Measurements from ENCODE around the gene PLCG2. TPM values are rescaled to one million over a fixed set of nuclear protein-coding genes. Genes with fewer than 3 reads are reported as not detected.
A peak's percentile ranks its signal among the peaks of the same experiment; 100 is the strongest.
"Not testable (repeated sequence)": the region's sequence is repeated elsewhere in the genome, so short reads cannot be mapped to it uniquely, and the experiment has no call there.

Gene PLCG2
- polyA plus RNA-seq (ENCODE audit: insufficient read length), result 64.1 TPM
- long read RNA-seq, donor 1, full-length matches to known transcripts, result 2 of 2 reads
- long read RNA-seq, donor 1, partial matches to known transcripts, result 0 of 2 reads
- long read RNA-seq, donor 1, other reads (novel, unspliced or antisense), result 0 of 2 reads
- long read RNA-seq, donor 2, full-length matches to known transcripts, result 2 of 2 reads
- long read RNA-seq, donor 2, partial matches to known transcripts, result 0 of 2 reads
- long read RNA-seq, donor 2, other reads (novel, unspliced or antisense), result 0 of 2 reads
- long read RNA-seq, donor 3, full-length matches to known transcripts, result 1 of 14 reads
- long read RNA-seq, donor 3, partial matches to known transcripts, result 13 of 14 reads
- long read RNA-seq, donor 3, other reads (novel, unspliced or antisense), result 0 of 14 reads
- long read RNA-seq, donor 4, result 0 reads
- long read RNA-seq, donor 5, full-length matches to known transcripts, result 3 of 3 reads
- long read RNA-seq, donor 5, partial matches to known transcripts, result 0 of 3 reads
- long read RNA-seq, donor 5, other reads (novel, unspliced or antisense), result 0 of 3 reads
- long read RNA-seq, donor 6, full-length matches to known transcripts, result 2 of 2 reads
- long read RNA-seq, donor 6, partial matches to known transcripts, result 0 of 2 reads
- long read RNA-seq, donor 6, other reads (novel, unspliced or antisense), result 0 of 2 reads
- long read RNA-seq, donor 7, full-length matches to known transcripts, result 1 of 1 reads
- long read RNA-seq, donor 7, partial matches to known transcripts, result 0 of 1 reads
- long read RNA-seq, donor 7, other reads (novel, unspliced or antisense), result 0 of 1 reads
- long read RNA-seq, donor 8, partial matches to known transcripts, result 0 of 1 reads
- long read RNA-seq, donor 8, other reads (novel, unspliced or antisense), result 0 of 1 reads

DNA sequence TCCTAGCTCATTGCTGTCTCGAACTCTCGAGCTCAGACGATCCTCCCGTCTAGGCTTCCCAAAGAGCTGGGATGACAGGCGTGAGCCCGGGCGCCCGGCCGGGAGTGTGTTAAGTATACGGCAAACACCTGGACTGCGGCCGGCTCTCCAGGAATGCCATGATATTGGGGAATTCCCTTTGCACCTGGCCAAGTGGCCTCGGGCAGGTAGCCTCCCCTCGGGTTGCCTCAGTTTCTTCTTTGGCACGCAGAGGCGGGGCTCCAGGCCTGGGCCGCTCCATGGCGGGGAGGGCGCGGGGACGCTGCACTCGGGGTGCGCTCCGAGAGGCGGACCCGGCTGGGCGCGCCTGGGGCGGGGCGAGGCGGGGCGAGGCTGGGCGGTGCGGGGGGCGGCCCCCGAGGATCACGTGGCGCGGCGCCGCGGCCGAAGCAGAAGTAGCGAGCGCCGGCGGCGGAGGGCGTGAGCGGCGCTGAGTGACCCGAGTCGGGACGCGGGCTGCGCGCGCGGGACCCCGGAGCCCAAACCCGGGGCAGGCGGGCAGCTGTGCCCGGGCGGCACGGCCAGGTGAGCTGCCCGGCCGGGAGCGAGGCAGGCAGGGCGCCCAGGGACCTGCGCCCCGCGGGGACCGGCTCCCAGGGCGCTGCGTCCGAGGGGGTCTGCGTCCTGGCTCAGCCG is at the start of gene PLCG2:
PLCG2 (plus strand) TSS at position 431 of the 675 bp plus-strand sequence. CDS start 6,699 bp downstream, outside the sequence.
- DNase-seq, result peak; percentile 66

DNA sequence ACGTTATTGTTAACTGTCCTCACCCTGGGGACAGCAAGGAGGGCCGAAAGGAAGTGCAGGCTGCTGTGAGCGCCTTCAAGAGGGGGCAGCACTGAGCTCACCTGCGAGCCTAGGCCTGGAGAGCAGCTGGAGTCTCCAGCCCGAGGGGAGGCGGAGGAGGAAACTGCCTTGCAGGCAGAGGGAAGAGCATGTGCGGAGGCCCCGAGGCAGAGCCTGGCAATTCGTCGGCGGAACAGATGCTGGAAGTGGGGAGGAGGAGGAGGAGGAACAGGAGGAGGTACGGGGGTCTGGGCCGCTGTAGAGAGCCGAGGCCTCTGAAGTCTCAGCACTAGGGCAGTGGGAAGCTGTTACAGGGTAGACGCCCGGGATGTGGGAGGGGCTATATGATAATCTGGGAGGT is 49.6 kb upstream of the PLCG2 start:
- DNase-seq, result no peak

DNA sequence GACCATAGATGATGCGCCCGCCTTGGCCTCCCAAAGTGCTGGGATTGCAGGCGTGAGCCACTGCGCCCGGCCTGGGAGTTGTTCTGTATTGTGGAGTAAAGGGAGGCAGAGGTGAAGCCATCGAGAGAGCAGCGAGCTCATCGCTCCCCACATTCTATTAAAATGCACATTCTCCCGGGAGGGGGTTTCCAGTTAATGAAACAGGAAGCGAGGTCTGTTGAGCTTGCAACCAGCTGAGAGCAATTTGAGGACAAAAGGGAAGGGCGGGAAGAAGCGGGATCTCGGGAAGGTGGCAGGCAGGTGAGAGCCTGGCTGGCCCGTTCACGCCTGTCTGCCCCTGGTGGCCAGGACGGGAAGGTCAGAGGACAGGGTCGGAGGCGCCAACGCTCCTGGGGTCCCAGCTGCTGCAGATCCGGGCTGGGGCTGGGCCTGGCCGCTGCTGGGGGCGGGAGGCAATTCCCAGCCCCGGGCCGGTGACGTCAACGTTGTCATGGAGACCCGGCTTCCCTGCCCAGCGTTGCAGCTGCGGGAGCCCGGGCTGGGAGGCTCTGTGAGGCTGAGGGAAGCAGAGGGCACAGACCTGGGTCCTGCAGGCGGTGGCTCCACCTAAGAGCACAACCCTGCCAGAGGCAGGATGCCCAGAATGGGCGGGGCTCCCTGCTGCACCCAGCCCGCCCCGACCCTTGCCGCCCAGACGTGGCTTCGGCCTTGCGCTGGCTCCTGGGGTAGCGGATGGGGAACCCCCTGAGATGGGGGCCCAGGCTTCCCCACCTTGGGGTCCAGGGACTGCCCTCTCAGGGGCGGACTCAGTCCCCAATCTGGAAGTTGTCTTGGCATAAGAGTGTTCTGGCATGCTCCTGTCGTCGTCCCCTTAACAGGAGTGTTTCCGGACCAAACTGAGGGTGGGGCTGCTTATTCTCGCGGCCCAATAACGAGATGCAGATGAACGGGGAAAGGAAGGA is 48.7 kb upstream of the PLCG2 start:
- peak; percentile 85 for DNase-seq

DNA sequence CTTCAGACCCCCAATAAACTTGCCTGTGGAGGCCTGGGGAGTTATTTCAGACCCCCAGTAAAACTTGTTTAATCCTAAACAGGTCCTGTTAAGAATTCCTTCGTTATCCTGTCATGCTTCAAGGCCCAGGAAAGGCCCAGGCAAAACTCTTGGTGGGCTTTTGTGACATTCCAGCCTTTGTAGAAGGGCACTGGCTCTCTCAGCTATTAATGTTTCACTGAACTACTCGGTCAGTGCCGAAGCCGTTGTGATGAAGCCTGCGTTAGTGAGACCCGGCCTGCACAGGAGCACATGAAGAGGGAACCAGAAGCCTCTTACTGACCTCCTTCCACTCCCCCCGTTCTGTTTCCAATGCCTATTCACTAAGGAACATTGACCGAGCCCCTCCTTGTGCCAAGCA is 47.4 kb upstream of the PLCG2 start:
- DNase-seq, result no peak

DNA sequence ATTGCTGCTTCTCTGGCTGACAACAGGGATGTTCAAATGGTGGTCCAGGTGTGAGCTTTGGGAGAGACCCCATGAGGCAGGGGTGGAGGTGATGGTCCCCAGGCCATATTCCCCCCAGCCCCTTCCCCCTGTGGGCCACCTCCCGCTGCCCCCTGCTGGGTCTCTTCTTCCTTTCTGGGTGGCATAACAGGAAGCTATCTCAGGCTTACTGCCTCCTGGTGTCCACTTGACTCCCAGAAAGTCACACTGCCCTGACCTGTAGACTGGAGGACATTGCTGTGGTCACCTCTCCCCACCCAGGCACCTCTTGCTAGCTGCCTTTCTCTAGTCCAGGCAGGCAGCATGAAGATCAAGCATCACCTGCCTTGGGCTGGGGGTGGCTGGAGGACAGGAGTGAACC is 46.4 kb upstream of the PLCG2 start:
- DNase-seq, result no peak

DNA sequence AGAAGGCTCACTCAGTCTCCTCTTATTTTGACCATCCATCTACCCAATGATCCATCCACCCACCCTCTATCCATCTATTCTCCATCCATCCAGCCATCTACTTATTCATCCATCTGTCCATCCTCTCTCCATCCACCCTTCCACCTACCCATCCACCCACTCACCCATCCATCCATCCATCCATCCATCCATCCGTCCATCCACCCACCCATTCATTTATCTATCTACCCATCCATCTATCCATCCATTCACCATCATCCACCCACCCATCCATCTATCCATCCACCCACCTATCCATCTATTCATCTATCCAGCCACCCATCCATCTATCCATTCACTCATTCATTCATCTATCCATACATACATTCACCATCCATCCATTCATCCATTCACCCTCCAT is 45.8 kb upstream of the PLCG2 start:
- no peak for DNase-seq

DNA sequence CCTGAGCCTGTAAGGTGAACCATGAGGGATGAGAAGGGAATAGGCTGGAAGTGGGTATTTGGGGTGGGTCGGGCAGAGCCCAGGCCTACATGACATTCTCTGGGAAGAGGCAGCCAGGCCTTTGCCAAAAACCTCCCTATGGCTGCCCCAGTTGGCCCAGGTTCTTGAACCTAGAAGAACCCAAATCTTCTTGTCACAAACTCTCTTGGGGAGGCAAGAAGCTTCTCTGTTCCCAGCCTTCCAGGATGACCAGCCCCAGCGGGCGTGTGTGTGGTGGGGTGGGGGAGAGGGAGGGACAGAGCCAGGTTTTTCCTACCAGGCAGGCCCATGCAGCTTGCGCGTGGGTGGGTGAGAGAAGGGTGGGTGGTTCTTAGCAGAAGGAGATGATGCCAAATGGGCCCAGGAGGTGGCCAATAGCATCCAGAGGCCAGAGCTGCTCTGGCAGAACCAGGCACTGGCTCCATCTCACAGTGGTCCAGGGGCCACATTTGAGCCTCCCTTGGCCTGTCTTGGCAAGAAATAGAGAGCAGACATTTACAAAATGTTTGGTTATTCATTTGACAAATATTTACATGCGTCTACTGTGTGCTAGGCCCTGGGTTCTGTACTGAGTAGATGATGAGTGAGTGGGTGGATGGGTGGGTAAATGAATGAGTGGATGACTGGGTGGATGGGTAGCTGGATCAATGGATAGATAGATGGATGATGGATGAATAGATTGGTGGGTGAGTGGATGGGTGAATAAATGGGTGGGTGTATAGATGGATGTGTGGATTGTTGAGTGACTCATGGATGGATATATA is 44.3 kb upstream of the PLCG2 start:
- DNase-seq, result no peak

DNA sequence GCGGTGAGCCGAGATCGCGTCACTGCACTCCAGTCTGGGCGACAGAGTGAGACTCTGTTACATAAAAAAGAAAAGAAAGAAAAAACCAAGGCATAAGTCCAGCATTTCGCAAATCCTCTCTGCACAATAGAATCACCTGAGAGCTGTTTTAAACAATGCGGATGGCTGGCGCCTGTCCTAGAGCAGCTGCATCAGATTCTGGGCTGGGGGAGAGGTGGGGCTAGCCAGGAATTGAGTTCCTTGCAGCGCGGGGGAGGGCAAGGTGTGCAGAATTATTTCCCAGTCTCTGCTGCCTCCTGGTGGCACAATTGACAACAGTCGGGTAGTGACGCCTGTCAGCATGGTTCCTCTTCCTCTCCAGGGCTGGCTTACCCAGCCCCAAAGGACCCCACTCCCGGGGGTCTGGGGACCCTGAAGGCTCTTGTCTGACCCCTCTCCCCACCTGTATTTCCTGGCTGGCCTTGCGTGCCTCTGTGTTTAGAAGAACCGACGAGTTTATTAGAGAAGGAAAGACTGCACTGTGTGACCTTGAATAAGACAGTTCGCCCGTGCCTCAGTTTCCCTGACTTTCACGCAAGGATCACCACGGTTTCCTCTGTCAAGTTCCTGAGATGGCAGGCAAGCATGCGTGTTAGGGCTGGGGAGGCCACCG is 41.1 kb upstream of the PLCG2 start:
- DNase-seq, result peak; percentile 86

DNA sequence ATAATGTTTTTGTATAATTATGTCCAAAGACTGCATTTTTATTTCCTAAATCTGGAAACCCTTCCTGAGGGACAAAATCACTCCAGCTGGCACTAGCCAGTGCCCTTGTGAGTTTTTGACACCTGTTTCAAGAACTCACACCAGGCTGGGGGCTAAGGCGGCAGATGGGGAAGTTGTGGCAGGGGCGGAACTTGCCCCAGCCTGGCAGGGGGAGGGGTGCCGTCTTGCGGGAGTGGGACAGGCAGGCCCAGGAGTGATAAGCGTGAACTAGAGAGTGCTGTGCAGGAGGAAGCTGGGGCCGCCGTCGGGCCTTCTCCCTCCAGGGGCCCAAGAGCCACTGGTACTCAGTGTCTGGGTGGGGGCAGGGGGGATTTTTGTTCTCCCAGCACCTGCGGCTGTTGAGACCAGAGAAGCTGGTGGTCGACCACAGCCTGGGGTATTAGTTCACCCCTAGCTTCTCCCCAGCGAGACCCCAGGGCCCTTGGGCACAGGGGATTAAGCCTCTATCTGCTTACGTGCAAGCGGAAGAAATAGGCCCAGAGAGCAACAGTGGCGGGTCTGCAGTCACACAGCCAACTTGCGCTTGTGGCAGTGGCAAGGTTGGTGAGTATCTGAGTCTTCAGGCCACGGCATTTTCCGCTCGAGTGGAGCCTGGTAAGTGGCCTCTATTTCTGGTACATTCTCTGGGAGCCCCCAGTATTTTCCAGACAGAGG is 40.2 kb upstream of the PLCG2 start:
- no peak for DNase-seq

DNA sequence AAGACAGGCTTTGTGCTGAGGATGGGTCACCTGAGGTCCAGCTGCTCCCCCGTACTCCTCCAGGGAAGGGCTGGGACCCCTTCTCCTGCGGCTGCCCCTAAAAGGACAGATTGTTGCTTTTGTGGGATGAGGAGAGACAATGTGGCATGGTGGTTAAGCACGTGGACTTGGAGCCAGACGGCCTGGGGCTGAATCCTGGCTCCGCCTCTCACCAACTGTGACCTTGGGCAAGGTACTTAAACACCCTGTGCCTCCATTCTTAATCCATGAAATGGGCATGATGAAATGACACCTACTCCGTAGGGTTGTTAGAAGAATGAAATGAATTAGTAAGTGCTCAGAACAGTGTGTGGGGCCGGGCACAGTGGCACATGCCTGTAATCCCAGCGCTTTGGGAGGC is 39.6 kb upstream of the PLCG2 start:
- no peak for DNase-seq

DNA sequence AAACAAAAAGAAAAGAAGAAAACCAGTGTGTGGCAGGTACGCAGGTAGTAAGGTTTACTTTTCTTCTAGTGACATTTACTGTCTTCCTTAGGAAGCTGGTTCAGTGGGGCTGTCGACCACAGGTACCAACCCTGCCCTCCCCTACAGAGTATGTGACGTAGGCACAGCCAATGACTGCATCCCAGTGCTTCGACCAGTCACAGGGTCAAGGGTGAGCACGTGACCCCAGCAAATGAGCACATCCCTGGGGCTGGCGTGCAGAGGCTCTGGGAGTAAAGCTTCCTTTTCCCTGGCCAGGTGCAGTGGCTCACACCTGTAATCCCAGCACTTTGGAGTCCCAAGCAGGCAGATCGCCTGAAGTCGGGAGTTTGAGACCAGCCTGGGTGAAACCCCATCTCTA is 38.9 kb upstream of the PLCG2 start:
- DNase-seq, result no peak

DNA sequence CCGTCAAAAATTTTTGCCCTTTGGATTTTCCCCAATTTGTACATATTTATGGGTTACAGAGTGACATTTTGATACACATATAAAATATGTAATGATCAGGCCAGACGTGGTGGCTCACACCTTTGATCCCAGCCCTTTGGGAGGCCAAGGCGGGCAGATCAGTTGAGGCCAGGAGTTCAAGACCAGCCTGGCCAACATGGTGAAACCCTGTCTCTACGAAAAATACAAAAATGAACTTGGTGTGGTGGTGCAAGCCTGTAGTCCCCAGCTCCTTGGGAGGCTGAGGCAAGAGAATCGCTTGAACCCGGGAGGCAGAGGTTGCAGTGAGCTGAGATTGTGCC is 37.7 kb upstream of the PLCG2 start:
- DNase-seq, result not testable (repeated sequence)

DNA sequence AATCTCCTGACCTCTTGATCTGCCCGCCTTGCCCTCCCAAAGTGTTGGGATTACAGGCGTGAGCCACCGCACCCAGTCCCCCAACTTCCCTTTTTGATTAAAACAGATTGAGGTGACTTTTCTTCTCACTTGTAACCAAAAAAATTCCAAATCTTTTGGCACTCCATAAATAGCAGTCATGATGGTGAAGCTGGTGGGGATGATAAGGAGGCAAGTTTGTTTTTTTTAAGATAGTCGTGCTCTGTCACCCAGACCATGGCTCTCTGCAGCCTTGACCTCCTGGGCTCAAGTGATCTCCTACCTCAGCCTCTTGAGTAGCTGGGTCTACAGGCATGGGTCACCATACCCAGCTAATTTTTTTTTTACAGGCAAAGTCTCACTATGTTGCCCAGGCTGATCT is 34.7 kb upstream of the PLCG2 start:
- DNase-seq, result no peak

DNA sequence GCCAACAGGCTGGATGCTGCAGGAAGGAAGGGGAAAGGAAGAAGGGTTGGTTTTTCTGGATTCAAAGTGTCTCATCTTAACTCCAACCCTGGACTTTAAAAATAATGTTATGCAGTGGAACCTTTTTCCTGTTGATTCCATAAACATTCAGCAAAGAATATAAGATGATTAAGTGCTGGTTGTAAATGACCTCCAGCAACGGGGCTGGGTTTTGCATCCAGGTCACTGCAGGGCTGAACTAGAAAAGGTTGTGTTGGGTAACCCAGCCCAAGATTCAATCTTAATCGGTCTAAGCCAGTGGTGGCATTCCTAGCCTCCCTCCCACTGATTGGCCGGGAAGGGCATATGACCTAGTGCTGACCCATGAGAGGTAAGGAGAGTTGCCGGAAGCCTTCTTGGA is 34.2 kb upstream of the PLCG2 start:
- DNase-seq, result no peak

DNA sequence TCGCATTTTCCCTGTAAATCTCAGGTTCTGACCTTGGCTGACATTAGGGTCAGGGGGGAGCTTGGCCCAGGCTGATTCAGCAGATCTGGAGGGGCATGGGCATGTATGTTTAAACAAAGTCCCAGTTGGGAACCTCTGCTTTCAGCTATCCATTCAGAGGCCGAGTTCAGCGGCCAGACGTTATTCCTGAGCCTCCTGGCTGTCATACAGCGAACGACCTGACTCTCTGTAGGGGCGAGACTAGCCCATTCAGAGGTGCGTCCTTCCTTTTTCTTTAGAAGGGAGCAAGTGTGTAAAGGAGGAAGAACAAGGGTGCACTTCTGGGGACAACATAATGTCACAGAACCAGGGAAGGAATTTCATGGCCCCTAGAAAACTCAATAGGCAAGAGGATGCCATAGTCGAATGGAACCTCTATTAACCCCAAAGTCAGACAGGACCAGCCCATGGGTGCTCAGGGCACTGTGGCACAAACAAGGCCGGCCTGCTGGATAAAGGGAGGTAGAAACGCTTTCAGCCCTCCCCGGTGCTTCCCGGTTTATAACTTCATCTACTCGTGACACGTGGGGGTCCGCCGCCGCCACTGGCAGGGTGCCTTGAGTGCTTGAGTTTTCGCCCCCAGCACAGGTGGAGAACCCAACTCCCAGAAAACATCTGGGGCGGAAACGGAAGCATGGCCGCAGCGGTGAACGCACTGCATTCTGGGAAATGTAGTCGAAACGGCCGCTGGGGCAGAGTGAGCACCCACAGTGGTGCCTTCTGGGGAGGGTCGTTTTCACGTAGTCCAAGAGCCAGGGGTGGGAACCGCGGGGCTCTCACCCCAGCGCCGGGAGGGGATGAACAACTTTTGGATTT is 33.2 kb upstream of the PLCG2 start:
- peak; percentile 63 for DNase-seq

DNA sequence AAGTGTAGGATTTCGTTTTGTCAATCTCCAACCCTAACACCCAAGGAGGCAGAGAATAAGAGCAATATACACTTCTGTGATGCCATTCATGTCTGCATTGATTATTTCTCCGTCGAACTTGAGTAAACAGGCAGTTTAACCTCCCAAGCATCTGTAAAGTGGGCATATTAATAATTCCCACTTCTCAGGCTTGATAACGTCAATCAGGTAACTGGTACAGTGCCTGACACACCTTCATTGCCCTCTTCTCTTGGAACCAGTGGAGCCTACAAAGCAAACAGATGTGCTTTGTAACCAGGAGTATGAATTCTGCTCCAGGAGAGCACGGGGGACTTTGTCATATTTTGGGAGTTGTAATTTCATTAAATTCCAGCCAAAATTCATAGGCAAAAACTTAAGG is 32.5 kb upstream of the PLCG2 start:
- DNase-seq, result no peak

DNA sequence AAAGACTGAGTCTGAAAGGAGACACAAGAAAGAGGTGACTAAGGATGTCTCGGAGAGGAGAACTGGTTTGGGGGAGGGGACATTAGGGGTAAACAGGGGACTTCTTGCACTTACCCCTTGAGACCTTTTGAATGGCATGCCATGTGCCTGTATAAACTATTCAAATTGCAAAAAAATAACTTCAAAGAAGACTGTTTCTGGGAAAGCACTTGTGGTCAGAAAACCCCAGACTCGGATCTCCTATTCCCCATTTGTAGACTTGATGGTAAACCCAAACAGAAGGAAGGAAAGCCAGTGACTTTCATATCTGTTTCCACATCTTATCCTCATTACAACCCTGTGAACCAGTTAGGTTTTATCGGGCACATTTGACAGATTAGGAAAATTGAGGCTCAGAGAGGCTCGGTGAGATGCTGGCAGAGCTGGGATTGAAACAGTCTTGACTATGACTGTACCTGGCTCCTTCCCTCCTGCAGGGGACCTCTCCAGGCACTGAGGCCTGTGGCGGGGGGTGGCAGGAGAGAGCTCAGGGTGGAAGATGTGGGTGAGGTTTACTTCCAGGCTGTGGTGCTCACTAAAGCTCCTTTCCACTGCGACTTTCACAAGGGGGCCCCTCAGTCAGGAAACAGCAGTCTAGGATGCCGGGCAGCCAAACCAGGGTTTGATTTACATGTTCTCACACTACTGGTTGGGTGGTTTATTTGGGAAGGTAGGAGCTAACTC is 30.5 kb upstream of the PLCG2 start:
- DNase-seq, result no peak

Data from left kidney (tissue), 8 donors.